ES-I3 (cell line): ENCODE measurements around the gene BCL2L11.

Experiments
- H3K36me3 ChIP-seq: 2 replicates; pipeline ENCODE4 v1.6.1; 2013; ENCODE audit warnings: mild to moderate bottlenecking, low read length, control low read depth, moderate library complexity; ENCODE audit not compliant: insufficient read depth
- H3K4me1 ChIP-seq: 2 replicates; pipeline ENCODE4 v1.6.1; 2013; ENCODE audit warnings: mild to moderate bottlenecking, control low read depth, low read length; ENCODE audit not compliant: insufficient read depth
- H3K9ac ChIP-seq: 2 replicates; pipeline ENCODE4 v1.6.1; 2013; ENCODE audit warnings: low read depth, mild to moderate bottlenecking, low read length, moderate library complexity
- H3K9me3 ChIP-seq: 2 replicates; pipeline ENCODE4 v1.6.1; 2013; ENCODE audit warnings: mild to moderate bottlenecking, low read length, moderate library complexity; ENCODE audit not compliant: control insufficient read depth, insufficient read depth

BCL2L11 gene

DNA sequence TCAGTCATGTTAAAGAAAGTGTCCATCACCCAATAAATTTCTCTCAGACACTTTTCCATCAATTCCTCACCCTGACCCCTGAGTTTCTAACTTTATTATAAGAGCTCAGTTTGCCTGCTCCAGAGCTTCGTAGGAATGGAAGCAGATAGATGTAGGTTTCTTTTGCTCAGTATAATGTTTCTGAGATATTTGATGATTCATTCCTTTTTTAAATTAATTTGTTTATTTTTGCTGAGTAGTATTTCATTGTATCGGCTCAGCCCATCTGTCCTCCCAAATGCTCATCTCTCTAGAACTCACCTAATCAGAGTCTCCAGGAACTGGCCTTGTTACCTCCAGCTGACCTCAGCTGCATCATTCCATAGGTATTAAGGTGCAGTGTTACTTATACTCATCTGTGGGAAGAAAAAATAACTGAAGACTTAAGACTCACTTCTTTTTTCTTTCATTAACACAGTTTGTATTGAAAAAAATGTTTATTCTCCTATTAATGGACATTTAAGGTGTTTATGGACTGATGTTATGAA is 11.9 kb upstream of the BCL2L11 start:
- Histone ChIP-seq H3K9me3 (no peaks in the 10 kb centered on the region), H3K4me1 (no peaks in the 10 kb centered on the region)

DNA sequence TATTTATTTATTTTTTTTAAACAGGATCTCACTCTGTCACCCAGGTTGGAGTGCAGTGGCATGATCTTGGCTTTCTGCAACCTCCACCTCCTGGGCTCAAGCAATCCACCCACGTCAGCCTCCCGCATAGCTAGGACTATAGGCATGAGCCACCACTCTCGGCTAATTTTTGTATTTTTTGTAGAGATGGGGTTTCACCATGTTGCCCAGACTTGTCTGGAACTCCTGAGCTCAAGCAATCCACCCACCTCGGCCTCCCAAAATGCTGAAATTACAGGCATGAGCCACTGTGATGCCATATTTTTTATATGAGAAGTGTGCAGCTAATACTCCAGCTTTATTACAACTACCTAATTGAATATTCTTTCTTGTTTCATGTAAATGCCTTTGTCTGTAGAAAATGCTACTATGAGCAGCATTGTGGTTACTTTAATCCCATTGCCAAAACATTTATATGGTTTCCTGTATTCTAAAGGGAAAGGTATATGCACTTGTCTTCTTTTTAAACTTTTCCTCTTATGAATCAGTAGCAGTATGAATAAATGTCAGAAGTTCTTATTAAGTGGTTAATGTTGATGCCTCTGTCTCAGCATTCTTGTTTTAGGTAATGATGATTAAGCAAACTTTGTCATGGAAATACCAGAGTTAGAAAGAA is 9.5 kb upstream of the BCL2L11 start:
- Histone ChIP-seq H3K9ac (no peak overlapping the region), H3K36me3 (no peaks in the 10 kb centered on the region), H3K4me1 (no peaks in the 10 kb centered on the region), H3K9me3 (no peaks in the 10 kb centered on the region)

More for the DNA sequence above, 11.9 kb upstream of the BCL2L11 start:
- Histone ChIP-seq H3K9ac (no peak overlapping the region), H3K36me3 (no peaks in the 10 kb centered on the region)

GRCh38 chr2:111113838-111114237 is 6.9 kb upstream of the BCL2L11 start:
- H3K9ac ChIP-seq = no peak overlapping the region

GRCh38 chr2:111116011-111116746 is 4.5 kb upstream of the BCL2L11 start:
- Histone ChIP-seq H3K9me3 (no peaks in the 10 kb centered on the region), H3K4me1 (no peaks in the 10 kb centered on the region), H3K9ac (no peak overlapping the region), H3K36me3 (no peaks in the 10 kb centered on the region)

More at GRCh38 chr2:111113838-111114237, 6.9 kb upstream of the BCL2L11 start:
- Histone ChIP-seq H3K36me3 (no peaks in the 10 kb centered on the region), H3K4me1 (no peaks in the 10 kb centered on the region), H3K9me3 (no peaks in the 10 kb centered on the region)

DNA sequence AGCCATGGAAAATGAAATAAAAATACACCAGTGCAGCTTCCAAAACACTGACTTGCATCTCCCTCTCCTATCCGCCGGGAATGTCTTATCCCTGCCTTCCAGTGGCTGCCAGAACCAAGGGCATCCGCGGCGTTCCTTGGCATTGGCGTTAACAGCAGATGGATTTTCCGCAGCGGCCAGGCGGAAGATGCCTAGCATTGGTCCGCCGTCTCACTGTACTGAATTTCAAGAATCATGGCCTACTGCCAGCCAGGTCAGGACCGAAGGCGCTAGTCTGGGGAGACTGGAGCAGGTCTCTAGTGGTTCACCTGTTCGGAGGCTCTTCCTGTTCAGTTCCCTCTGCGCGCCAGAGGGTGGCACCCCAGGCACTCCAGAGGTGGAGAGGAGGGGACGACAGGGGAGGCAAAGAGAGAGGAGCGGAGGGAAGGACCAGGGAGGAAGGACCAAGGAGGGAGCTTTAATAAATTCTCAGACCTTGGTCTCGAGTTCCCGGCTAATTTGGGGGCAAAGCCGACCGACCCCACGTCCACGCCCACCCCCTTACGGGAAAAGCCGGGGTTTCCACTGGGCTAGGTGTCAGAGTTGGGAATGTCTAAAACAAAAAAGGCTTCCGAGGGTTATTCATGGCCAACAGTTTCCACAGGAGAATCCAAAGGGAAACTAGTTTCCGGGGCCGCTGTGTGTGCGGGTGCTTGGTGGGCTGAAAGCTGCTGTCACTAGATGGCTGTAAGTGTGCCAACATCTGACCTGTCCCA is 3.7 kb upstream of the BCL2L11 start:
- Histone ChIP-seq H3K9ac (peak overlapping the region; percentile 67; the same call in 1 of the 2 replicates), H3K4me1 (no peaks in the 10 kb centered on the region), H3K9me3 (no peaks in the 10 kb centered on the region), H3K36me3 (no peaks in the 10 kb centered on the region)

DNA sequence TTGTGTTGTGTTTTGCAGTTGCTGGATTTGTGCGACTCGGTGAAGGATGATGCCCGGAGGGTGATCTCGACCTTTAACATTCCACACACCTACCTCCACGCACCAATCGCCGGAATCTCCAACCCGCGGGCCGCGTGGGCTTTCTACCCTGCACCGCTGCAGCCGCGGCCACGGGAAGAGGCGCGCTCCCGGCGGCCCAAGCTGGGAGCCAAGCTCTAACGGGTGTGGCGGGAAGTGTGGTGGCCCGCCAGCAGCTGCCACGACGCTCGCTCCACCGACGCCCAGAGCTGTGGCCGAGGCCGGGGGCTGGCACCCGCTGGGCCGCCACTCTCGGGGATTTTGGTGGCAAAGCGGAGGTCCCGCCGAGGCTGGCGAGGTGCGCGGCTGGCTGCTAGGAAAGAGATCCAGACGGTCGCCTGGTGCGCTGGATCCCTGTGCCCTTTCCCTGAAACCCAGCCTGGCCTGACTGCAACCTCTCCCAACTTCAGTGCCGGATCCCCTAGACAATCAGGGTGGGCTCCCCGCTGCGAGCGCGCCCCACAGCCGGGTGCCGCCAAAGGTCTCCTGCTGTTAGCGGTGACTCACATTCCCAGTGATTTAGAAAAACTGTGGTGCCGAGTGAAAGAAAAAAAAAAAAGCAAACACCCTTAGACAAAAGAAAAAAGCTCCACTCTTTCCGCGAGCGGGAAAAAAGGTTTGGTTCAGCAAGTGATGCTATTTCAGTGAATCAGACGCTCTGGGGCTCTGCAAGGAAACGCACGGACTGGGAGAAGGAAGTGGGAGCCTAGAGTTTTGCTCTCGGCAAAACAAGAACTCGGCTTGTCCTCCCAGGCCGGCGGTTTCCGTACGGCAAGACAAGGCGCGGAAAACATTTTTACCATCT is 2.9 kb upstream of the BCL2L11 start:
- no peaks in the 10 kb centered on the region for H3K9me3 ChIP-seq
- peak overlapping the region; percentile 67; the same call in 1 of the 2 replicates for H3K9ac ChIP-seq
- no peaks in the 10 kb centered on the region for H3K4me1 ChIP-seq
- no peaks in the 10 kb centered on the region for H3K36me3 ChIP-seq

GRCh38 chr2:111118481-111118980 is 2.2 kb upstream of the BCL2L11 start:
- no peaks in the 10 kb centered on the region for H3K9me3 ChIP-seq
- peak overlapping the region; percentile 67; the same call in 1 of the 2 replicates for H3K9ac ChIP-seq
- H3K36me3 ChIP-seq = no peaks in the 10 kb centered on the region
- H3K4me1 ChIP-seq = no peaks in the 10 kb centered on the region

GRCh38 chr2:111118981-111119821 is 1.5 kb upstream of the BCL2L11 start:
- H3K36me3 ChIP-seq = no peaks in the 10 kb centered on the region
- H3K9me3 ChIP-seq = no peaks in the 10 kb centered on the region
- H3K4me1 ChIP-seq = no peaks in the 10 kb centered on the region
- H3K9ac ChIP-seq = peak overlapping the region; percentile 67; the same call in 1 of the 2 replicates

DNA sequence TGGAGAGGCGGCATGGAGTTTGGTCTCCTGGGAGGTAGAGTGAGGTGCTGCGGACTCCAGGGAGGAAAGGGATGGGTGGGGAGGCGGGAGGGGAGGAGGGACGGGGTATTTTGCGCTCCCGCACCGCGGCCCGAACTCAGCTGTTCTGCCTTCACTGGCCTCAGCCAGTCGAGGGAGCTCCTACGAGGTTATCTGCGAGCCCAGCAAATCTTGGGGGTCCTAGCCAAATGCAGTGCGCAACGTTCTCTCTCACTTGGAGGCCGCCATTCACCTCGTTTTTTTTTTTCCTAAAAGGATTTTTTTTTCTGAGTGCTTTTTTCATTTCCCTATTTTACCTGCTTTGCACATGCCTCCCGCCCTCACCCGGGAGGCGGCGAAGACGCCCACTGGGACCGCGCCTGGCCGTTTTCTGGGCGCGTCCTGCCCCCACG is 877 bp upstream of the BCL2L11 start:
- Histone ChIP-seq H3K9me3 (no peaks in the 10 kb centered on the region), H3K4me1 (no peaks in the 10 kb centered on the region), H3K9ac (peak overlapping the region; percentile 67; the same call in 1 of the 2 replicates), H3K36me3 (no peaks in the 10 kb centered on the region; the same call in 1 of the 2 replicates)

DNA sequence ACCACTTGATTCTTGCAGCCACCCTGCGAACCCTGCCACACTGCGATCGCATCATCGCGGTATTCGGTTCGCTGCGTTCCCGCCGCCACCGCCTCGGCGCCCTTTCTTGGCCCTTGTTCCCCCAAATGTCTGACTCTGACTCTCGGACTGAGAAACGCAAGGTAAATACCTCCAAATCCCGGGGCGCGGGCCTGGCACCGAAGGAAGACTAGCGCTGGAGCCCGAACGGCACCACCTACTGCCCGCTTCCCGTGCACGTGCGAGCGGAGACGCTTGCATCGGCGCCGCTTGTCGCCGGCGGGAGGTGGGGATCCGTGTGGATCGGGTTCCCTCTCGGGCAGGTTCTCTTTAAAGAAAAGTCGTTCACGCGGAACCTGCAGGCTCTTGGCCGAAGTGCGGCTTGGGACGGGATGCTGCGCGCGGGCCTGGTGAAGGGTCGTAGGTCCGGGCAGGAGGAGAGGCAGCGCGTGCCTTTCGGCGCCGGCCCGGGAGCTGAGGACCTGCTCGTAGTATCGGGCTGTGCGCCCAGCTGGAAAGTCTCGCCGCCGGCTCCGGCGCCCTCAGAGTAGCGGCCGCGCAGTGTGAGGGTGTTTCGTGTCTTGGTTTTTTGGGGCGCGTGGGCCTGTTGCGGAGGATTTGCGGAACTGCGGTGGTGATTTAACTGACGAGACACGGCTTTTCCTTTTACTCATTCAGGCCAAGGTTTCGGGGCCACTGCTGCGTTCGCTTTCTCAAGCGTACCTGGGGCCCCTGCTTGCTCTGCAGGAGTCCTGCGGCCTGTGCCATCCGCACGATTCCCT is 514 bp downstream of the BCL2L11 start:
- H3K36me3 ChIP-seq = peaks cover 9% of the 10 kb centered on the region; the same call in 1 of the 2 replicates
- H3K9me3 ChIP-seq = no peaks in the 10 kb centered on the region
- peak overlapping the region; percentile 86 for H3K9ac ChIP-seq
- H3K4me1 ChIP-seq = no peaks in the 10 kb centered on the region

GRCh38 chr2:111121828-111122630 is 1.3 kb downstream of the BCL2L11 start:
- no peaks in the 10 kb centered on the region for H3K9me3 ChIP-seq
- H3K4me1 ChIP-seq = no peaks in the 10 kb centered on the region
- peak overlapping the region; percentile 86 for H3K9ac ChIP-seq
- peaks cover 9% of the 10 kb centered on the region; the same call in 1 of the 2 replicates for H3K36me3 ChIP-seq
